Heart left ventricle (tissue), 13 donors: ENCODE results near the gene TRDMT1.

Source experiments
- POLR2A ChIP-seq, 2 donors: fragments of 450-650 bp; IDR thresholded peaks; one replicate each; pipeline ENCODE4 v1.6.1; 2017; ENCODE audit warnings: antibody characterized with exemption in 2 of 2, mild to moderate bottlenecking in 2 of 2, moderate library complexity in 2 of 2
- TF ChIP-seq, protein P1 (sequence below), 12 donors: fragments of 200-600 bp; sonication (generic) in 4 of 12; IDR thresholded peaks; one replicate each; pipeline versions ENCODE4 v1.5.0 to v1.8.0; 2018 to 2022; ENCODE audit warnings: antibody characterized with exemption in 12 of 12, mild to moderate bottlenecking in 5 of 12
- donor health status: ischemic (EF 13 %, LVEDD 7.1; RV severe dilation, severe dysfunction).
- donor health status: DM: no; HTN: yes; CAD: no.
- donor health status: DM: no; HTN: no; CAD: no.
- donor health status: ischemic (EF 25% LVEDD 6.9; RV normal size, moderate dysfunction).
- donor health status: ischemic (EF 25% LVEDD 5.7; RV mildly dilated, moderate dysfunction).
- donor health status: ischemic (EF 35%, LVEDD 5.7; RV mildly dilated, moderate dysfunction).
- donor health status: nonischemic (EF 11% LVEDD 7.7; RV severe dilation, severe dysfunction).
- donor health status: DM: yes; HTN: yes; CAD: no.
- donor health status: PGD.
- donor health status: ischemic (EF 29% LVEDD 5.4; RV normal size, mild dysfunction).
- donor health status: nonischemic (EF 23%, LVEDD 6.1; RV moderate dilation, normal function).

DNA sequence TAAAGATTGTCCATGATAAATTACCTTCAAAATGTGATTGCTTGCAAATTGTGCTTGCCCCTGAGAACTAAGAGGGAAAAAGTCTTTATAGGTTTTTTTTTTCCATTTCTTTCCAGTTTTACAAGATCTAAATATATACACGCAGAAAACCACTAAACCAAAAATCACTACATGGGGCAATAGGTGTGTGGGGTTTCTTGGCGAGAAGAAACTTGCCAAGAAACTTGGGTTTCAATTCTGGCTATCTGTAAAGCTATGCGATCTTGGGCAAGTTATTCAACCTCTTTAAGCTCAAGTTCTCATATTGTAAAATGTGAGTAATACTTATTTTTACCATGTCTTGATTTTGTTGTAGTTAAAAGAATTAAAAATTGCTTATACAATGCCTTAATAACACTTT, 88.9 kb downstream of the TRDMT1 start:
- TF ChIP-seq, protein P1, sequence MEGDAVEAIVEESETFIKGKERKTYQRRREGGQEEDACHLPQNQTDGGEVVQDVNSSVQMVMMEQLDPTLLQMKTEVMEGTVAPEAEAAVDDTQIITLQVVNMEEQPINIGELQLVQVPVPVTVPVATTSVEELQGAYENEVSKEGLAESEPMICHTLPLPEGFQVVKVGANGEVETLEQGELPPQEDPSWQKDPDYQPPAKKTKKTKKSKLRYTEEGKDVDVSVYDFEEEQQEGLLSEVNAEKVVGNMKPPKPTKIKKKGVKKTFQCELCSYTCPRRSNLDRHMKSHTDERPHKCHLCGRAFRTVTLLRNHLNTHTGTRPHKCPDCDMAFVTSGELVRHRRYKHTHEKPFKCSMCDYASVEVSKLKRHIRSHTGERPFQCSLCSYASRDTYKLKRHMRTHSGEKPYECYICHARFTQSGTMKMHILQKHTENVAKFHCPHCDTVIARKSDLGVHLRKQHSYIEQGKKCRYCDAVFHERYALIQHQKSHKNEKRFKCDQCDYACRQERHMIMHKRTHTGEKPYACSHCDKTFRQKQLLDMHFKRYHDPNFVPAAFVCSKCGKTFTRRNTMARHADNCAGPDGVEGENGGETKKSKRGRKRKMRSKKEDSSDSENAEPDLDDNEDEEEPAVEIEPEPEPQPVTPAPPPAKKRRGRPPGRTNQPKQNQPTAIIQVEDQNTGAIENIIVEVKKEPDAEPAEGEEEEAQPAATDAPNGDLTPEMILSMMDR (IDR thresholded peaks at IDR 0.05) = no peak
- TF ChIP-seq POLR2A (IDR thresholded peaks at IDR 0.05) = no peak
